NCI-H2196 (cell line): ENCODE measurements around the gene DENND1C.

Experiments
- DNase-seq: peaks from one replicate; lab custom pipeline; 2025; ENCODE audit not compliant: unreplicated experiment; lab: John Stamatoyannopoulos, UW

DENND1C gene

DNA sequence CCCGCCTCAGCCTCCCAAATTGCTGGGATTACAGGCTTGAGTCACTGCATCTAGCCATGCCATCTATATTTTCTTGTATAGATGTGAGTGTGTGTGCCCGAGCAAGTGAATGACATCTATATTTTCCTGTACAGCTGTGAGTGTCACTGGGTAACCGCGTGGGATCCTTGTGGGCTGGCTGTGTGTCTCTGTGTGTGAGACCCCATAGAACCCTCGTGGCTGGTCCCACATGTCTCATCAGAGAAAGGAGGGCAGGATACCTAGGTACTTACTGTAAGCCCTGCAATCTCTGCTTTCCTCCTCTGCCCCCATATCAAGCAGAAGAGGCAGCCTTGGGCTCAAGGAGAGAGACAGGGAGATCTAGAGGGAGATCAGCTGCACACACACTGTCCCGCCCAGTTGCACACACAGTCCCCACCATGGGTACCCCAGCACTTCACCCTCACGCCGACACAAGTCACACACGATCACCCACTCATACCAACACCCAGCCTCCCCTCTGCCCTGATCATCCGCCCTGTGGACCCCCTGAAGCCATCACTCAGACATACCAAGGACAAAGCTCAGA, 655 bp downstream of the DENND1C start:
- DNase-seq: no peak

DNA sequence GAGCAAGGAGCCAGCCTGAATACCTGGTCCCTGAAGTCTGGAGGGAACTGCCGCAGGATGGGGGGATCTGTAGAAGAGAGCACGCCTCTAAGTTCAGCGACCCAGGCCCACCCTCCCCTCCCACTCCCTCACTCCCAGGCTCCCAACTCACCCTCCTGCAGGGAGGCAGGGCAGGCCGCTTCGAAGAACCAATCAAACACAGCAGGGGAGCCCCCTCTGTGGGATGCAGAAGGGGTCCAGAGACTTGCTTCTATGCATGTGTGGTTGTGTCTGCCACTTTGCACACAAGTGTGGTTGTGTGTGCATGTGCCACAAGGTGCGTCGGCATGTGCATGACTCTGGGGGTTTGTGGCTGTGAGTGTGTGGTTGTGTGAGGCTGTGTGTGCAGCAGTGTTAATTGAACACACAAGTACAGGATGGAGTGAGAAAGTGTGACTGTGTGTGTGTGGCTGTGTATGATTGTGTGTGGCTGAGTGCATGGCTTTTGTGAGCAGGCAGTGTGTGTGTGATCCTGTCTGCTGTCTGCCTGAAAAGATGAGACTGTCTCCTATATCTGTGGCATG, 1.7 kb downstream of the DENND1C start:
- no peak for DNase-seq

DNA sequence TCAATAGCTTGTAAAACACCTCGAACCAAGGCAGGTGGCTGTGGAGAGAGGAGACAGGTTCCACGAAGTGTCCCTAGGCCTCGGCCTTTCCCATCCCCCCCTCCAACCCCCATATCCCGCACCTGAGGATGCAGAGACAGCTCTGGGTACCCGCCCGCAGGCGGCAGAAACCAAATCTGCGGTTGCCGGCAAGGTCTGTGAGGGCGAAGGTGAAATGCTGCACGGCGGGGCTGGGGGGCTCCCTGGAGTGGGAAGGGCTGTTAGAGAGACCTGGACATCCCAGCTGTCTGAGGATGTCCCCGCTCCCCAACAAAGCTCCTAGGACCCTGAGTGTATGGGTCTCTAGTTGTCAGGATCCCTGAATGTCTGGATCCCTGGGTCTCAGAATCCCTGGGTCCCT, 2.8 kb downstream of the DENND1C start:
- DNase-seq: no peak

DNA sequence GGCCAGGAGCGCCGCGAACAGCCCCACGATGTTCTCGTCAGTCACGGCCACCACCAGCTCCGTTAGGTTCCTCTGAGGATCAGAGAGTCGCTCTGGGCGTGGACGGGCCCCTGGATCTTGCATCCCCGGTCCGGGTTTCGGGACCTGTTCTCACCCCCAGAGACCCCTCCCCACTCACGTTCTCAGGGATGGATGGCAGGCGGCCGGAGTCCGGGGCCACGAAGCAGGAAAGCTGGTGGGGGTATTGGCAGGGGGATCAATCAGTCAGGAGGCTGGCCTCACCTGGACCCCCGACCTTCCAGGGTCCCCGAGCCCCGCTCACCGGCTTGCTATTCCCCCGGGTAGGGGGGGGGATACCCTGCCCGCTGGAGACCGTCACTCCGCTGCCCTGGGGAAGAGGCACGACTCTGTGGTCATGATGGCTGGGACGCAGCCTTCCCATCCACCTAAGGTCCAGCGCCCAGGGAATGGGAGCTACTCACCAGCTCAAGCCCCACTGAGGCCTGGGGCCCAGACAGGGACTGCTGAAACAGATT, 4.6 kb downstream of the DENND1C start:
- DNase-seq: no peak

DNA sequence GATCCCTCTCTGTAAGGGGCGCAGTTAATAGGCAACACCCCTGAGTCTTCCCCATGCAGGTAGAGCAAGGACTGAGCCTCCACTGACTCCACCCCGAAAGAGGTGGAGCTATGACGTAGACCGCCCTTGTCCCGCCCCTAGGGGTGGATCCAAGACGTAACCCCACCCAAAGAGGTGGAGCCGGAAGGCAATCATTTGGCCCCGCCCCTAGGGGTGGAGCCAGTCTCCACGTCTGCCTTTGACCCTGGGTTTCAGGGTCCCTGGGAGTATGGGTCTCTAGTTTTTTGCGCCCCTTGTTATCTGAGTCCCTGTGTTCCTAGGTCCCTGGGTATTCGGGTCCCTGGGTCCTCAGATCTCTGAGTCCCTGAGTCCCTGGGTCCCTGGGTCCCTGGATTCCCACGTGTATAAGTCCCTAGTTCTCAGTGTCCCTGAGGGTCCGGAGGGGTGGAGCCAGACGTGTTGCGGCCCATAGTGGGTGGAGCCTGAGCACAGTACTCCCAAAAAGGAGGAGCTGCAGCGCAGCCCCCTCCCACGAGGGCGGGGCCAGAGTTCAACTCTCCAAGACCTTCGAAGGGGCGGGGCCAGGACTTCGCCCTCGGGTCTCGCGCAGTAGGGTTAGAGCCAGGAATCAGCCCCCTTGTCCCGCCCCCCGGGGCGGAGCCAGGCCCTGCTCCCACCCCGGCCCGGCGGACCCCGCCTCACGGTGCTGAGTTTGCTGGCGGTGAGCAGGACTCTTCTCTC, 5.3 kb downstream of the DENND1C start:
- peak; percentile 99 for DNase-seq

DNA sequence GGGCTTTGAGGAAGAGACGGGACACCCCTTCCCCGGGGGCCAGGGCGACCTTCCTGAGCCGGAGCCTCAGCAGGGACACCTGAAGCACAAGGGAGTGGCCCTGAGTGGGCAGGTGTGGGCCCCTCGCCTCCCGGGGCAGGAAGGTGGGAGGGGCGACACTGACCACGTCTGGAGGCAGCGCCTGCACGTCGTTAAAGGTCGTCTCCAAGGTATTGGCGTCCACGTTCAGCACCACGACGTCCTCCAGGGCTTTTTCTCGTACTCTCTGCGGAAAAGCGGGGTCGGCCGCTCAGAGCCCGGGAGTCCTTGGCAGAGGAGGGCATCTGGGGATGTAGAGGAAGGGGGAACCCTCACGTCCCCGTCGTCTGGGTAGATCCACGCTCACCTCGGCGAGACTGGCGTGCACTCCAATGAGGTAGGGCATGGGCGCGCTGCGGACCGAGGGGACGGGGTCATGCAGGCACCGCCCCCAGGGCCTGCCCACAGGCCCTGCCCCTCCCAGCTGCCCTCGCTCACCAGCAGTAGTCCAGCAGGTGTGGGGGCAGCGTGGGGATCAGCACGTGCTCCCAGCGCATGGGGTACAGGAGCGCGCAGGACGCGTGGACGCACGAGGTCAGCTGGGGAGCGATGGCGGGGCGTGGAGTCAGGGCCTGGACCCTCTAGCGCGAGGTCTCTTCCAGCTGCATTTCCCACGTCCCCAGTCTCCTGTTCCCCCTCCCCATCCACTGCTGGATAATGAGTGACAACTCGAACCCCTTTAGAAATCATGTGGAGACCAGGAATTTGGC, 6.1 kb downstream of the DENND1C start:
- DNase-seq: peak; percentile 50

DNA sequence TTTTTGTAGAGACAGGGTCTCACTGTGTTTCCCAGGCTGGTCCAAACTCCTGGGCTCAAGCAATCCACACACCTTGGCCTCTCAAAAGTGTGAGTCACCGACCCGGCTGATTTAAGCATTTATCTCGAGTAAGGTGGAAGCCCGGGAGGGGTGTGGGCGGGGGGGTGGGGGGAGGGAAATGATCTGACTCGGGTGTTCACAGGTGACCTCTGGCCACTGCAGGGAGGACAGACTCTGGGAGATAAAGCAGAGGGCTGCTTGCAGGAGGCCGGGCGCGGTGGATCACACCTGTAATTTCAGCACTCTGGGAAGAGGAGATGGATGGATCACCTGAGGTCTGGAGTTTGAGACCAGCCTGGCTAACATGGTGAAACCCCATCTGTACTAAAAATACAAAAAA, 7.9 kb downstream of the DENND1C start:
- DNase-seq: no peak

DNA sequence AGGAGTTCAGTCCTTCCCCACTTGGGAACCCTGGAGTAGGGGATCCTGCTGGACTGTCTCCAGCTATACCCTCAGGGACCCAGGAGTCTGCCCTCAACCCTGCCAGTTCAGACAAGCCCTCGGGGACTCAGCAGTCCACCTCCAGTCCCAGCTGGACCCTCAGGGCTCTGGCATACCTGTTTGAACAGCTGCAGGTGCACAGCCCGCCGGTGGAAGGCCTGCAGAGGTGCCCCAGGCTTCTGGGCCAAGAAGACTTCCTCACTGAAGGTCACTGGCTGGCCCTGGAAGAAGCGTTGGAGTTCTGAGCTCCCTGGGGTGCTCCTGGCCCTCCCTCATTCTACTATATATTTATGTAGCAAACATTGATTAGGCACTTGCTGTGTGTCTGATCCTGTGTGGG, 8.9 kb downstream of the DENND1C start:
- no peak for DNase-seq

DNA sequence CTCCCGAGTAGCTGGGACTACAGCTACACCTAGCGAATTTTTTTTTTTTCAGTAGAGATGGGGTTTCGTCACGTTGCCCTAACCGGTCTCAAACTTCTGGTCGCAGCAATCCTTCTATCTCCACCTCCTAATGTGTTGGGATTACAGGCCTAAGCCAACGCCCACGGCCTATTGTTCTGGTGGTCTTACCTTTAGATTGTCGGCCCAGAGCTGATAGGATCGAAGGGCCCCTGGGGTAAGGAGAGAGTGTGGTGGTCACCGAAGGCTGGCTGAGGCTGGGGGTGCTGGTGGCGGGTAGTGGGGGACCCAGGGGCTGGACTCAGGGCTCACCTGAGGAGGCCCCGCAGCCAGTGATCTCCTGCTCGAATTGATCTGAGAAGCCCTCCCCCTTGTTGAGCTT, 10.5 kb downstream of the DENND1C start:
- DNase-seq: no peak

DNA sequence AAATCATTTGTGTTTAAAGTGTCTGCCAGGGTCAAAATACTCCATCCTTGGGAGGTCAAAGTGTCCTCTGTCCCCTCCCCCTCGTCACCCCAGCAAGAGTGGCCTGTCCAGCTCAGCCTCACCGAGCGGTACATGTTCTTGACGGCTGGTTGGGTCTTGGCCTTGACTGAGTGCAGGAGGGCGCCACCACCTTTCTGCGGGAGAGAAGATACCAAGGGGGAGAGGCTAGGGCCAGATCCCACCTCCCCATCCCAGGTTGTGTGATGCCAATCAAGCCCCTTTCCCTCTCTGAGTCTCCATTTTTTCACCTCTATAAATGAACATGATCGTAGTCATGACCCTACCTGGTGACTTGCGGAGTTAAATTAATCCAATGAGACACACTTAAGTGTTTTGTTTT, 11.4 kb downstream of the DENND1C start:
- no peak for DNase-seq

DNA sequence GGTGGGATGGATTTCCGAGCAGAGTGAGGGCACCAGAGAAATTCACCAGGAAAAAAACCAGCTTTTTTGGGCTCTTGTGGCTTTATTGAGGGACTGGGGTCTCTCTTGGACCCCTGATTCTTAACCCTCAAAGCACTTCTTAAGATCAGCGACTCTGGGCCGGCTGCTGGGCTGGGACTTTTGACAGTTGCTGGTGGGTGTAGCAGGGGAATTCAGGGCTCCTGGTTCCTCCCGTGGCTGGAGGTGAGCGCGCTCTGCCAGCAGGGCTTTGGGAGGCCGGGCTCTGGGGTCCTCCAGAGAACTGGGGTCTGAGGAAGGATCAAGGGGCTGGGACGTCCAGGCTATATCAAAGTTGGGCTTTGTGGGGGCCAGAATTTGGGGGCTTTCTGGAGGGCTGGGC, 14.2 kb downstream of the DENND1C start:
- no peak for DNase-seq

DNA sequence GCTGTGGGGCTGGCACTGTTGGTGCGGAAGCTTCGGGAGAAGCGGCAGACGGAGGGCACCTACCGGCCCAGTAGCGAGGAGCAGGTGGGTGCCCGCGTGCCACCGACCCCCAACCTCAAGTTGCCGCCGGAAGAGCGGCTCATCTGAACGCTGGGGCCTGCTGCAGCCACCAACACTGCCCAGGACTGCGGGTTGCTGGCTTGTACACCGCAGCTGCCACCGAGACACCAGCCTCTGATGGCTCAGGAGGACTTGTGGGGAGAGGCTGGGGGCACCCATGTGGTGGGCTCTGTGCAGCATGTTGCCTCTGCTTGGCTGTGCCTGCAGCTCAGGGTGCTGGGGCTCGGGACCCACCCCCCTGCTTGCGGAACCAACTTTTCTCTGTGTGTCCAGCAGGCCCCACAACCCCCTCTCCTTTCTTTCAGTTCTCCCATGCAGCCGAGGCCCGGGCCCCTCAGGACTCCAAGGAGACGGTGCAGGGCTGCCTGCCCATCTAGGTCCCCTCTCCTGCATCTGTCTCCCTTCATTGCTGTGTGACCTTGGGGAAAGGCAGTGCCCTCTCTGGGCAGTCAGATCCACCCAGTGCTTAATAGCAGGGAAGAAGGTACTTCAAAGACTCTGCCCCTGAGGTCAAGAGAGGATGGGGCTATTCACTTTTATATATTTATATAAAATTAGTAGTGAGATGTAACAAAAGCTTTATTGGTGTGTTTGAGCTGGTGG, 14.9 kb downstream of the DENND1C start:
- no peak for DNase-seq

DNA sequence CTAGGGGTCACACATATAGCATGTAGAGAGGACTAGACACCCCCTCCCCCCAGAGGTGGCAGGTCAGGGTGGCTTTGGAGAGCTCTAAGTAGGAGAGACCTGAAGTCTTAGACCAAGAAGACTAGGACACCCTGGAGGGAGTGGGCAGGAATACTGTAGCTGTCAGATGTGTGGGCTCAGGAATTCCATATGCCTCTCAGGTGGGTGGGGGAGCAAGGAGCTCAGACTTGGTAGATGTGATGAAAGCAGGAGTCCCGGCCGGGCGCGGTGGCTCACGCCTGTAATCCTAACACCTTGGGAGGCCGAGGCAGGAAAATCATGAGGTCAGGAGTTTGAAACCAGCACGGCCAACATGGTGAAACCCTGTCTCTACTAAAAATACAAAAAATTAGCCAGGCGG, 15.9 kb downstream of the DENND1C start:
- no peak for DNase-seq

DNA sequence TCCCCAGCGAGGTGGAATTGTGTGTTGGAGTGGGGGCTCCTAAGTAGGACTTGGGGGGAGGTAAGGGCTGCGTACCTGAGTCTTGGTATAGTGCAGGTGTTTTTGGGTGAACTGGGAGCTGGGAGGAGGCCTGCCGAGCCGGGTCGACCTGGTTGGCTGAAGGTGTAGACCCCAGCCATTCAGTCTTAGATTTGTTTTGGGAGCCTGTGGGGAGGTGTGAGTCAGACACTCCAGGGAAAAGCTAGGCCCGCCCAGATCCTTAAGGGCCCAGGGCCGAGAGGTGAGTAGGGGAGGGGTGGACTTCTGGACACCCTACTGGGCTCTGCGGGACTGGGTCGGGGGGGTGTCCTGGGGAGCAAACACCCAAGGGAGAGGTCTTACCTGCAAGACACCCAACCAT, 16.6 kb downstream of the DENND1C start:
- no peak for DNase-seq

DNA sequence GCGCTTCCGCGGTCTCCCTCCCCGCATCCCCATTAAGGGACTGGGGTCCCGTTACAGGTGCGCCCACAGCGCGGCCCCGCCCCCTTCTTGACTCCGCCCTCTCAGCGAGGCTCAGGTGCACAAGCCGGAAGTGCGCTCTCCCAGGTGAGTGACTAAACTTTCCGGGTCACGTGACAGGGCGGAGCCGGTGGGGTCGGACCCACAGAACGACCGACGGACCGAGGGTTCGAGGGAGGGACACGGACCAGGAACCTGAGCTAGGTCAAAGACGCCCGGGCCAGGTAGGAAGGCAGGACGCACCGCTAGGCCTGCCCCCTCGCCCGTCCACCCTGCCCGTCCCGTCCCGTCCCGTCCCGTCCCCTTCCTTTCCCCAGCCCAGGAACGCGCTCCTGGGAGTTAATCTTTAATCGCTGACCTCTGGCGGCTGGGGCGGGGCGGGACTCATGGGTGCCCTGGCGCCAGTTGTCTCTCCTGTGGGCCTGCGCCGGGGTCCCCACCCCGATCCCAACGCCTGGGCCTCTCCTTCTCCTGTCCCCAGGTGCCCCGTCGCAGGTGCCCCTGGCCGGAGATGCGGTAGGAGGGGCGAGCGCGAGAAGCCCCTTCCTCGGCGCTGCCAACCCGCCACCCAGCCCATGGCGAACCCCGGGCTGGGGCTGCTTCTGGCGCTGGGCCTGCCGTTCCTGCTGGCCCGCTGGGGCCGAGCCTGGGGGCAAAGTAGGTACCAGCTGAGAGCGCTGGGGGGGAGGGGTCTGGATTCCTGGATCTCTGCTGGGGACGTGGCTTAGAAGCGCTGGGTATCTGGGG, 17.3 kb downstream of the DENND1C start, which contains the start of gene CRB3:
Gene CRB3, plus strand, starts transcription at position 202 of the 804 bp plus-strand sequence. Its CDS starts 431 bp downstream, at position 633.
- DNase-seq: peak; percentile 88

DNA sequence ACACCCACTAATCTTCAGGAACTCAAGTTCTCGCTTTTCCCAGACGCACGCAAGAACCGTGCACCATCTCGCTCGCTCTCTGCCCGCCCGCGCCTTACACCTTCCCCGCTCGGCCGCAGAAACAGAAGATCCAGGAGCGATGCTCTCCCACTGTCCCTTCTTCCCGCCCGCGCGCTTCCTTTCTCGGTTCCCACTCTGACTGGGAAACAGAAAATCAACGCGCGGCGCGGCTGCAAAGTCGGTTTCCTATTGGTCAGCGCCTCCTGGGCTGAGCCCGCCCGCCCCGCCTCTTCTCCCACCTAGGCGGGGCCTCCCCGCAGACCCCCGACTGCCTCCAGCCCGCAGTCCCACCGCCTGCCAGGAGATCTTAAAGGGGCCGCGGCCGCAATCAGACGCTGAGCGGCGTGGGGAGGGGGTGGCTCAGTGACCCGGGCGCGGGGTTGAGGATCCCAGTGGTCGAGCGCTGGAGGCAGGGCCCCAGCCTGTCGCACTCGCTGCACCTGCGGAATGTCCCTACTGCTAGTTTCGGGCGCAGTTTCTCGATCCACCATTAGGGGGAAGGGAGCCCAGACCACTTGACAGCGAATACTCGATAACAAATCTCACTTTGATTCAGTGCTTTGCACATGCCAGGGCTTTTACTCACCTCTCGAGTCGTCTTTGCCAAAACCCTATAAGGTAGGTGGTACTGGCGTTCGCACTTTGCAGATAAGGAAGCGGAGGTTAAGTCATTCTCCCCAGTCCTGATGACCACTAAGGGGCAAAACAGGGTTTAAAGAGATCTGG, 21.3 kb downstream of the DENND1C start:
- peak; percentile 98 for DNase-seq

DNA sequence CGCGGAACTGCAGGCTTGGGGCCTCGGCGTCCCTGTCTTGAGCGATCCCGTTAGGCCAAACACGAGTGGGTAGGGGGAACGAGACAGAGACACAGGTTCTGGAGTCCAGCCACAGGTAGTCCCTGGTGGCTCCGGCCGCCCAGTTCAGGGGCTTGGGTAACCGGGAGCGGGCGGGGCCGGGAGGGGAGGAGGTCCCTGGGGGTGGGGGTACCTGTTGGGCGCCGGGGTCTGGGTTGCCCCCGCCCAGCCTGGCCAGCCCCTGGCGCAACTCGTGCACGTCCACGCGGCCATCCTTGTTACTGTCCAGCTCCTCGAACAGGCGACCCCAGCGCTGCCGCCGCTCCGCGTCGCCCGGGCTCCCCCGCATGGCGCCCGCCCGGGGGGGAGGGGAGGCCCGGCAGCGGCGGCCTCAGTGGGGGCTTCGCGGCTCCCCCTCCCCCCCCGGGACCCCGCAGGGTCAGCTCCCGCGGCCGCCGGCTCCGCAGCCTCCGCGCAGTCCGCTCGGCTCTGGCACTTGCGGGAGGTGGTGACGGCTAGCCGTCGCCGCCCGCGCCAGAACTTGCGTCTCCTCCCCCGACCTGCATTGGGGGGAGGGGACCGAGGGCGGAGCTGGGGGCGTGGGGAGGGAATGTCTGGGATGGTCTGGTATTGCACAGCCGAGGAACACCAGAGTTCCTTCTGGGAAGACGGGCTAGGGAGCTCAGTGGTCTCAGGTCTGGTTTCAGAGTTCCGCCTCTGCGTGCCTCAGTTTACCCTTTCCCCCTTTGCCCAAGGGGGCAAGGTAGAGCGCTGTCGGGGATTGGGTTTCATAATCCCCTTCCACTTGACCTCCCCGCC, 22.1 kb downstream of the DENND1C start, which contains the start of gene SLC25A23:
Gene SLC25A23, minus strand, starts transcription at position 531 of the 837 bp plus-strand sequence. Its CDS starts 164 bp downstream, at position 367.
- DNase-seq: peak; percentile 72

DNA sequence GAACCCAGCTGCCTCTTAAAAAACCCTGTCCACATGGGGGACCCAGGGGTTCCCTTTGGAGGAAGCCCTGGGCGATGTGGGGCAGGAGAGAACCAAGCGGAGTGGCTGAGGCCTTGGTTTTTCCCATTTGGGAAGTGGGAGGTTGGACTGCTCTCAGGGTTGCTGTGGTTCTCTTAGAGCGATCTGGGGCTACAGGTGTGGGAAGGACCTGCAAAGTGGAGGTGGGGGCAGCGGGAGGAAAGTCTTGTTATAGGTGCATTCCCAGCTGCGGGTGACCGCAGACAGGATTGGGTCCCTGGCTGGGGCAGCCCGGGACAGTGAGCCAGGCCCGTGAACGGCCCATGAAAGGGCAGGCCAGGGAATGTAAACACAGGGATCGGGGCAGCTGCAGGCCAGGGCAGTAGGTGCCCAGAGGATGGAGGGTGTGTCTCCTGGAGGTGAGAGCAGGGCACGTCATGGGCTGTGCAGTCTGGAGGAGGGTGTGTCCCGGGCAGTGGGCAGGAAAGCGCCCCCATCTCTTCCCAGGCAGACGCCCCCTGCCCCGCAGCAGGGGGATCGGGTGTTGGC, 22.8 kb downstream of the DENND1C start:
- no peak for DNase-seq
